ENCODE measurements around the gene ST7L.

- TF ChIP-seq POLR2A (IDR thresholded peaks at IDR 0.05; ENCODE audit: low read depth, low read length) (no peak), EZH2 (IDR thresholded peaks at IDR 0.05; ENCODE audit: borderline replicate concordance, low read depth, low read length, severe bottlenecking) (no peak), JUN (IDR thresholded peaks at IDR 0.05; ENCODE audit: borderline replicate concordance, insufficient read depth, insufficient read length, low read depth) (no peak), POLR2AphosphoS5 (IDR thresholded peaks at IDR 0.05; ENCODE audit: insufficient read depth, low read depth, low read length) (no peak)
- TF ChIP-seq, protein P1, sequence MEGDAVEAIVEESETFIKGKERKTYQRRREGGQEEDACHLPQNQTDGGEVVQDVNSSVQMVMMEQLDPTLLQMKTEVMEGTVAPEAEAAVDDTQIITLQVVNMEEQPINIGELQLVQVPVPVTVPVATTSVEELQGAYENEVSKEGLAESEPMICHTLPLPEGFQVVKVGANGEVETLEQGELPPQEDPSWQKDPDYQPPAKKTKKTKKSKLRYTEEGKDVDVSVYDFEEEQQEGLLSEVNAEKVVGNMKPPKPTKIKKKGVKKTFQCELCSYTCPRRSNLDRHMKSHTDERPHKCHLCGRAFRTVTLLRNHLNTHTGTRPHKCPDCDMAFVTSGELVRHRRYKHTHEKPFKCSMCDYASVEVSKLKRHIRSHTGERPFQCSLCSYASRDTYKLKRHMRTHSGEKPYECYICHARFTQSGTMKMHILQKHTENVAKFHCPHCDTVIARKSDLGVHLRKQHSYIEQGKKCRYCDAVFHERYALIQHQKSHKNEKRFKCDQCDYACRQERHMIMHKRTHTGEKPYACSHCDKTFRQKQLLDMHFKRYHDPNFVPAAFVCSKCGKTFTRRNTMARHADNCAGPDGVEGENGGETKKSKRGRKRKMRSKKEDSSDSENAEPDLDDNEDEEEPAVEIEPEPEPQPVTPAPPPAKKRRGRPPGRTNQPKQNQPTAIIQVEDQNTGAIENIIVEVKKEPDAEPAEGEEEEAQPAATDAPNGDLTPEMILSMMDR (IDR thresholded peaks at IDR 0.05; ENCODE audit: extremely low read depth in 1 of 2, insufficient read depth in 1 of 2, low read depth in 1 of 2, low read length in 2 of 2) = no peak
- TF ChIP-seq, protein P2, sequence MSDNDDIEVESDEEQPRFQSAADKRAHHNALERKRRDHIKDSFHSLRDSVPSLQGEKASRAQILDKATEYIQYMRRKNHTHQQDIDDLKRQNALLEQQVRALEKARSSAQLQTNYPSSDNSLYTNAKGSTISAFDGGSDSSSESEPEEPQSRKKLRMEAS (IDR thresholded peaks at IDR 0.05; ENCODE audit: insufficient read depth, insufficient read length) = no peak
These were observed 130.8 kb downstream of the ST7L start for GRCh38 chr1:112488141-112488540.
